T-helper 17 cell (primary cell): ENCODE data around the gene COL2A1. TPM values are rescaled to one million over a fixed set of nuclear protein-coding genes. Genes with fewer than 3 reads are reported as not detected.

Experiments used
- ATAC-seq: fragments of 150-1000 bp; cut with Tn5 transposase; 2 replicates; pipeline ENCODE4 v1.10.0; 2021; ENCODE audit warnings: mild to moderate bottlenecking, moderate library complexity
- DNase-seq, 3 donors: peaks; one replicate each; pipeline versions ENCODE4 v3.0.0 to v3.0.0-alpha.2; 2020 to 2021
- H3K9me3 ChIP-seq: one replicate; pipeline ENCODE4 v1.7.0; 2013; ENCODE audit warnings: low read length, mild to moderate bottlenecking; ENCODE audit not compliant: control insufficient read depth, poor library complexity, severe bottlenecking
- H3K27ac Mint-ChIP-seq: one replicate; pipeline ENCODE4 v1.8.0; 2022; ENCODE audit warnings: mild to moderate bottlenecking, moderate library complexity, mixed read lengths
- H3K27me3 Mint-ChIP-seq: one replicate; pipeline ENCODE4 v1.8.0; 2022; ENCODE audit warnings: mixed read lengths
- H3K36me3 Mint-ChIP-seq: one replicate; pipeline ENCODE4 v1.8.0; 2022; ENCODE audit warnings: low read depth, mixed read lengths
- H3K4me1 Mint-ChIP-seq: one replicate; pipeline ENCODE4 v1.8.0; 2022; ENCODE audit warnings: mild to moderate bottlenecking, mixed read lengths
- H3K4me3 Mint-ChIP-seq: one replicate; pipeline ENCODE4 v1.8.0; 2022; ENCODE audit warnings: mild to moderate bottlenecking, moderate library complexity, mixed read lengths
- total RNA-seq, 4 donors: library from RNA in 2 of 4; stranded (reverse) in 2 of 4; gene quantifications; one replicate each; pipeline ENCODE4 v1.2.3 and lab custom pipeline; 2022 to 2026

Gene COL2A1
- total RNA-seq, 2 donors from 2014 or later, result not detected

- ATAC-seq, result no peak
- no peak overlapping the region for H3K4me3 Mint-ChIP-seq
Measured at GRCh38 chr12:47942614-47943225, 61.6 kb downstream of the COL2A1 start.

GRCh38 chr12:47941871-47942613 lies 62.2 kb downstream of the COL2A1 start:
- H3K4me3 Mint-ChIP-seq, result no peak overlapping the region
- no peaks in the 10 kb centered on the region for H3K9me3 ChIP-seq
- peaks cover 9% of the 10 kb centered on the region for H3K4me1 Mint-ChIP-seq
- DNase-seq (peak in 2 of 3 donors; percentile 32 to 41), ATAC-seq (no peak)
- H3K36me3 Mint-ChIP-seq, result peaks cover 6% of the 10 kb centered on the region
- no peak overlapping the region for H3K27ac Mint-ChIP-seq
- H3K27me3 Mint-ChIP-seq, result peaks cover 25% of the 10 kb centered on the region

More at GRCh38 chr12:47942614-47943225, 61.6 kb downstream of the COL2A1 start:
- Mint-ChIP-seq H3K27ac (no peak overlapping the region), H3K36me3 (peaks cover 6% of the 10 kb centered on the region), H3K27me3 (peaks cover 25% of the 10 kb centered on the region), H3K4me1 (peaks cover 9% of the 10 kb centered on the region)
- H3K9me3 ChIP-seq, result no peaks in the 10 kb centered on the region
- DNase-seq, result no peak

GRCh38 chr12:47941475-47941780 lies 62.8 kb downstream of the COL2A1 start:
- H3K4me3 Mint-ChIP-seq, result no peak overlapping the region

GRCh38 chr12:47940773-47941474 lies 63.4 kb downstream of the COL2A1 start:
- H3K27me3 Mint-ChIP-seq, result peaks cover 25% of the 10 kb centered on the region
- DNase-seq, result no peak
- no peak overlapping the region for H3K27ac Mint-ChIP-seq
- peaks cover 9% of the 10 kb centered on the region for H3K4me1 Mint-ChIP-seq
- ATAC-seq, result no peak
- H3K9me3 ChIP-seq, result no peaks in the 10 kb centered on the region
- H3K36me3 Mint-ChIP-seq, result peaks cover 6% of the 10 kb centered on the region
- no peak overlapping the region for H3K4me3 Mint-ChIP-seq

More at GRCh38 chr12:47941475-47941780, 62.8 kb downstream of the COL2A1 start:
- DNase-seq, result no peak
- H3K9me3 ChIP-seq, result no peaks in the 10 kb centered on the region
- peaks cover 25% of the 10 kb centered on the region for H3K27me3 Mint-ChIP-seq
- ATAC-seq, result no peak
- H3K4me1 Mint-ChIP-seq, result peaks cover 9% of the 10 kb centered on the region
- H3K36me3 Mint-ChIP-seq, result peaks cover 6% of the 10 kb centered on the region
- H3K27ac Mint-ChIP-seq, result no peak overlapping the region

DNA sequence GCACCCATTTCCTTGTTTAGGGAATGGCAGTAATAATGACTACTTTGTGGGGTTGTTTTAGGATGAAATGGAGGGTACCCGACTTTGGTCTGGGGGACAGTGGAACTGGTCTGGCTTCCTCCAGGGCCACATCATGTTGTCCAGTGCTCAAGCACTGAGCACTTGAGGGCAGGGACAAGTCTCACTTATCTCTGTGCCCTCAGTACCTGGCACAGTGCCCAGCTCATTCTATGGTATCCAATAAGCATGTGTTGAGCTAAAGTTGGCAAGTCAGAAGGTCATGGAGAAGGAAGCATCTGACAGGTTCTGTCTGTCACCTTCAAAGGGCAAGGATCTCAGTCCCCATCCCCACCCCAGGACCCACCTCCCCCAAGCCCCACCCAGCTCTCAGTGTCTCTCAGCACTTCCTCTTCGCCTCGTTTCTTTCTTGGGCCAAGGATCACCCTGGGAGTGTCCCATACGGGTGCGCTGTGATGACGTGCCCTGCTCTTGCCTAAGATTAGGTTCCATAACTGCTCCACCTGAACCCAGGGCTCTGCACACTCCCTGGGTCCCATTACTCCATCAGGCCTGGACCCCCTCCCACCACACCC lies 65.2 kb downstream of the COL2A1 start:
- H3K36me3 Mint-ChIP-seq, result peaks cover 6% of the 10 kb centered on the region
- ATAC-seq (no peak), DNase-seq (no peak)
- peaks cover 25% of the 10 kb centered on the region for H3K27me3 Mint-ChIP-seq
- H3K27ac Mint-ChIP-seq, result no peak overlapping the region
- H3K9me3 ChIP-seq, result no peaks in the 10 kb centered on the region
- peaks cover 11% of the 10 kb centered on the region for H3K4me1 Mint-ChIP-seq
- no peak overlapping the region for H3K4me3 Mint-ChIP-seq

GRCh38 chr12:47938594-47938993 lies 65.7 kb downstream of the COL2A1 start:
- Mint-ChIP-seq H3K4me1 (peaks cover 11% of the 10 kb centered on the region), H3K36me3 (peaks cover 6% of the 10 kb centered on the region), H3K27me3 (peaks cover 23% of the 10 kb centered on the region), H3K4me3 (no peak overlapping the region), H3K27ac (no peak overlapping the region)
- ATAC-seq (no peak), DNase-seq (no peak)
- H3K9me3 ChIP-seq, result no peaks in the 10 kb centered on the region

DNA sequence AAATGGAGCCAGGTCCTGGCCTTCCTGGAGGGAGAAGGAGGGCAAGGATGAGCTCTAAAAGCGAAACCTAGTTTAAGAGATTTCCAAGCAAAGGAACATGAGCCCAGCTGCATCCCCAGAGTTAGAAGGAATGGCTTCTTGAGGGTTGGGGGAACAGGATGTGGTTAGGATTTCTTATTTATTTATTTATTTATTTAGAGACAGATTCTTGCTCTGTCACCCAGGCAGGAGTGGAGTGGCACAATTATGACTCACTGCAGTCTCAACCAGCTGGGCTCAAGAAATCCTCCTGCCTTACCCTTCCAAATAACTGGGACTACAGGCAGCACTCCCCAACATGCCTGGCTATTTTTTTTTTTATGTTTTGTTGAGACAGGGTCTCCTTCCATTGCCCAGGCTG lies 66.2 kb downstream of the COL2A1 start:
- Mint-ChIP-seq H3K36me3 (peaks cover 6% of the 10 kb centered on the region), H3K27ac (no peak overlapping the region), H3K27me3 (peaks cover 18% of the 10 kb centered on the region), H3K4me1 (peaks cover 11% of the 10 kb centered on the region), H3K4me3 (no peak overlapping the region)
- no peak for ATAC-seq
- no peaks in the 10 kb centered on the region for H3K9me3 ChIP-seq
- DNase-seq, result no peak

GRCh38 chr12:47935184-47935583 lies 69.1 kb downstream of the COL2A1 start:
- DNase-seq, result no peak
- no peaks in the 10 kb centered on the region for H3K9me3 ChIP-seq
- Mint-ChIP-seq H3K27ac (no peak overlapping the region), H3K36me3 (peaks cover 9% of the 10 kb centered on the region), H3K4me3 (no peak overlapping the region), H3K27me3 (peaks cover 16% of the 10 kb centered on the region), H3K4me1 (peaks cover 7% of the 10 kb centered on the region)
- ATAC-seq, result no peak

- ATAC-seq (no peak), DNase-seq (no peak)
- H3K4me1 Mint-ChIP-seq, result peaks cover 2% of the 10 kb centered on the region
- peaks cover 16% of the 10 kb centered on the region for H3K27me3 Mint-ChIP-seq
- H3K36me3 Mint-ChIP-seq, result peaks cover 7% of the 10 kb centered on the region
- no peaks in the 10 kb centered on the region for H3K9me3 ChIP-seq
- H3K27ac Mint-ChIP-seq, result no peak overlapping the region
- no peak overlapping the region for H3K4me3 Mint-ChIP-seq
Measured at GRCh38 chr12:47931187-47931586, 73.1 kb downstream of the COL2A1 start.

DNA sequence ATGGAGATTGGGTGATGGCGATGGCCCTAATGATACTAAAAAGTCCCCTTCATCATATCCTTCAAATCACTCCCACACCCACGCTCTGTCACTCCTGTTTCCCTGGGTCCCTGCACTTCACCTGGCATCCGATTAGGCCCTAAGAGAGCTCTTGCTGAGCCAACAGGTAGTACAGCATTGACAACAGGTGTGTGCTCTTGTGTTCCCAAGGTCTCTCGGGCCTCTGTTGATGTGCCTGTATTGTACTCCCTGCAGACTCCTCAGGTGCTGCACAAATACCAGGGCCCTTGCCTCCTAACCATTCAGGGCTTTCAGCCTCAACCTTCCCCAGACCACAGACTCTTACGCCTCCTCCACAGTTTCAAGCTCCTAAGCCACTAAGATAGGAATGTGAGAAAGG lies 73.6 kb downstream of the COL2A1 start:
- Mint-ChIP-seq H3K4me3 (no peak overlapping the region), H3K27ac (no peak overlapping the region), H3K36me3 (peaks cover 7% of the 10 kb centered on the region), H3K4me1 (peaks cover 2% of the 10 kb centered on the region), H3K27me3 (peaks cover 16% of the 10 kb centered on the region)
- no peak for ATAC-seq
- DNase-seq, result no peak
- no peaks in the 10 kb centered on the region for H3K9me3 ChIP-seq

DNA sequence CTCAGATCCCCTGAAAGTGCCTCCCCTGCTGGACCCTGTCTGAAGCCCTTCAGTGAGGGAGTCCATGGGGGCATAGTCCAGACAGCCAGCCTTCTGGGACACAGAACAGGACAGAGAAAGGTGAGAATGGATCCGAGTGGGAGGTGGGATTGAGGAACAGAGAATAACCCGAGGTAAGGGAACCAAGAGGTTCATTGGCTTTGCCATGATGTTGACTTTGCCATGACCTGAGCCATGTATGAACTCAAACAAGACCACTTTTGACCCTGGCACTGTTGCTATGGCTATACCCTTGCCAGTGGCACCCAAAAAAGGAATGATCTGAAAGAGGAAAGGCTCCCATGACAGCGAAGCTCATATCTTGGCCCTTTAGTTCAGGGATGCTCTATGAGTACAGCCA lies 76.9 kb downstream of the COL2A1 start:
- ATAC-seq (no peak), DNase-seq (no peak)
- Mint-ChIP-seq H3K27me3 (peaks cover 40% of the 10 kb centered on the region), H3K36me3 (peaks cover 7% of the 10 kb centered on the region), H3K4me1 (no peaks in the 10 kb centered on the region), H3K4me3 (no peak overlapping the region), H3K27ac (no peak overlapping the region)
- H3K9me3 ChIP-seq, result no peaks in the 10 kb centered on the region
